Testis (tissue), 2 donors: ENCODE results near the gene TRIM72.

Experiments used
- CTCF ChIP-seq, 3 experiments: fragments of 450-650 bp in 2 of 3; fragments of 200-600 bp in 1 of 3; sonication (generic) in 1 of 3; IDR thresholded peaks; one replicate each; pipeline ENCODE4 v1.5.1; 2016 to 2019; ENCODE audit warnings: antibody characterized with exemption in 3 of 3, mild to moderate bottlenecking in 2 of 3, moderate library complexity in 1 of 3
- POLR2A ChIP-seq: fragments of 450-650 bp; IDR thresholded peaks from one replicate; pipeline ENCODE4 v1.6.1; 2017; ENCODE audit warnings: antibody characterized with exemption, mild to moderate bottlenecking, moderate library complexity

- TF ChIP-seq CTCF (IDR thresholded peaks at IDR 0.05), result no peak
- TF ChIP-seq POLR2A, result no peak
Measured at GRCh38 chr16:31274831-31275816, 61.2 kb downstream of the TRIM72 start.
